Measurements from ENCODE around the gene EPN2. TPM values are rescaled to one million over a fixed set of nuclear protein-coding genes. Genes with fewer than 3 reads are reported as not detected.

Gene EPN2
- total RNA-seq, 1 experiment from 2014 or later, result 73.1 TPM

- no peak overlapping the region for H3K27ac ChIP-seq (ENCODE audit: low read depth, low read length)
- H3K79me2 ChIP-seq (ENCODE audit: insufficient read depth, low read length), result no peaks in the 10 kb centered on the region
- no peak for ATAC-seq
- no peak overlapping the region for H3K4me2 ChIP-seq (ENCODE audit: low read length)
- no peak for DNase-seq (ENCODE audit: low read depth, low spot score)
- no peak overlapping the region for H3K9ac ChIP-seq (ENCODE audit: low read length)
- intact Hi-C loops (cut with micrococcal nuclease), result no loop called here
- POLR2A ChIA-PET, result interaction anchor here (0.6 kb wide), 1 partner anchor 34 kb away, joined by 3 read pairs; no protein-coding TSS in a partner anchor
- TF ChIP-seq EZH2 (IDR thresholded peaks at IDR 0.05) (no peak), SRF (IDR thresholded peaks at IDR 0.05; ENCODE audit: low read depth) (no peak), ZFX (IDR thresholded peaks at IDR 0.05) (no peak), TCF7L2 (IDR thresholded peaks at IDR 0.05; ENCODE audit: borderline replicate concordance, extremely low read depth, insufficient read depth, insufficient read length) (no peak), EGR1 (IDR thresholded peaks at IDR 0.05; ENCODE audit: low read depth) (no peak), SP1 (IDR thresholded peaks at IDR 0.05; ENCODE audit: low read depth) (no peak), FOSL1 (IDR thresholded peaks at IDR 0.05; ENCODE audit: low read depth) (no peak)
- TF ChIP-seq, protein P1, sequence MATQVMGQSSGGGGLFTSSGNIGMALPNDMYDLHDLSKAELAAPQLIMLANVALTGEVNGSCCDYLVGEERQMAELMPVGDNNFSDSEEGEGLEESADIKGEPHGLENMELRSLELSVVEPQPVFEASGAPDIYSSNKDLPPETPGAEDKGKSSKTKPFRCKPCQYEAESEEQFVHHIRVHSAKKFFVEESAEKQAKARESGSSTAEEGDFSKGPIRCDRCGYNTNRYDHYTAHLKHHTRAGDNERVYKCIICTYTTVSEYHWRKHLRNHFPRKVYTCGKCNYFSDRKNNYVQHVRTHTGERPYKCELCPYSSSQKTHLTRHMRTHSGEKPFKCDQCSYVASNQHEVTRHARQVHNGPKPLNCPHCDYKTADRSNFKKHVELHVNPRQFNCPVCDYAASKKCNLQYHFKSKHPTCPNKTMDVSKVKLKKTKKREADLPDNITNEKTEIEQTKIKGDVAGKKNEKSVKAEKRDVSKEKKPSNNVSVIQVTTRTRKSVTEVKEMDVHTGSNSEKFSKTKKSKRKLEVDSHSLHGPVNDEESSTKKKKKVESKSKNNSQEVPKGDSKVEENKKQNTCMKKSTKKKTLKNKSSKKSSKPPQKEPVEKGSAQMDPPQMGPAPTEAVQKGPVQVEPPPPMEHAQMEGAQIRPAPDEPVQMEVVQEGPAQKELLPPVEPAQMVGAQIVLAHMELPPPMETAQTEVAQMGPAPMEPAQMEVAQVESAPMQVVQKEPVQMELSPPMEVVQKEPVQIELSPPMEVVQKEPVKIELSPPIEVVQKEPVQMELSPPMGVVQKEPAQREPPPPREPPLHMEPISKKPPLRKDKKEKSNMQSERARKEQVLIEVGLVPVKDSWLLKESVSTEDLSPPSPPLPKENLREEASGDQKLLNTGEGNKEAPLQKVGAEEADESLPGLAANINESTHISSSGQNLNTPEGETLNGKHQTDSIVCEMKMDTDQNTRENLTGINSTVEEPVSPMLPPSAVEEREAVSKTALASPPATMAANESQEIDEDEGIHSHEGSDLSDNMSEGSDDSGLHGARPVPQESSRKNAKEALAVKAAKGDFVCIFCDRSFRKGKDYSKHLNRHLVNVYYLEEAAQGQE (IDR thresholded peaks at IDR 0.05; ENCODE audit: low read depth), result no peak
- TF ChIP-seq, protein P2, sequence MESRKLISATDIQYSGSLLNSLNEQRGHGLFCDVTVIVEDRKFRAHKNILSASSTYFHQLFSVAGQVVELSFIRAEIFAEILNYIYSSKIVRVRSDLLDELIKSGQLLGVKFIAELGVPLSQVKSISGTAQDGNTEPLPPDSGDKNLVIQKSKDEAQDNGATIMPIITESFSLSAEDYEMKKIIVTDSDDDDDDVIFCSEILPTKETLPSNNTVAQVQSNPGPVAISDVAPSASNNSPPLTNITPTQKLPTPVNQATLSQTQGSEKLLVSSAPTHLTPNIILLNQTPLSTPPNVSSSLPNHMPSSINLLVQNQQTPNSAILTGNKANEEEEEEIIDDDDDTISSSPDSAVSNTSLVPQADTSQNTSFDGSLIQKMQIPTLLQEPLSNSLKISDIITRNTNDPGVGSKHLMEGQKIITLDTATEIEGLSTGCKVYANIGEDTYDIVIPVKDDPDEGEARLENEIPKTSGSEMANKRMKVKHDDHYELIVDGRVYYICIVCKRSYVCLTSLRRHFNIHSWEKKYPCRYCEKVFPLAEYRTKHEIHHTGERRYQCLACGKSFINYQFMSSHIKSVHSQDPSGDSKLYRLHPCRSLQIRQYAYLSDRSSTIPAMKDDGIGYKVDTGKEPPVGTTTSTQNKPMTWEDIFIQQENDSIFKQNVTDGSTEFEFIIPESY (IDR thresholded peaks at IDR 0.05; ENCODE audit: extremely low read depth, insufficient replicate concordance, low read length), result no peak
- peaks cover 7 to 14% of the 10 kb centered on the region in 2 experiments; a peak in 3 of 4 replicates for H3K4me1 ChIP-seq (ENCODE audit: control insufficient read depth in 1 of 2, insufficient read depth in 2 of 2, low read length in 2 of 2)
- BruUV-seq (replicated peaks), result no TSS peak
- CTCF ChIA-PET, result interaction anchor here (1.3 to 2.5 kb wide), 3 partner anchors 12 to 94 kb away, joined by 3 to 9 read pairs (median 5); partner anchors contain the start of gene MAPK7
- no peaks in the 10 kb centered on the region for H4K20me1 ChIP-seq (ENCODE audit: insufficient read depth)
- peaks cover 1 to 2% of the 10 kb centered on the region in 2 experiments; a peak in 2 of 4 replicates for H3K36me3 ChIP-seq (ENCODE audit: control insufficient read depth in 1 of 2, insufficient read depth in 2 of 2, low read length in 2 of 2)
- no peak overlapping the region for H2AFZ ChIP-seq (ENCODE audit: low read depth, low read length, poor library complexity, severe bottlenecking)
- no peaks in the 10 kb centered on the region for H3K27me3 ChIP-seq (ENCODE audit: insufficient read depth, low read length)
- H3K4me3 ChIP-seq (replicated peaks in 1 of 2; ENCODE audit: low read depth in 1 of 2, low read length in 2 of 2), result no peak overlapping the region
- RAD21 ChIA-PET (ENCODE audit: low non-redundant PET in 1 of 2, low total read pairs in 2 of 2, uncharacterized antibody in 2 of 2, unreplicated experiment in 2 of 2), result no interaction called here
- H3K9me2 ChIP-seq (ENCODE audit: insufficient read depth), result no peaks in the 10 kb centered on the region
- no peaks in the 10 kb centered on the region for H3K9me3 ChIP-seq (ENCODE audit: control insufficient read depth in 1 of 2, insufficient read depth in 1 of 2, low read depth in 1 of 2, low read length in 2 of 2)
These were observed 102.2 kb downstream of the EPN2 start for GRCh38 chr17:19339341-19339815.
